Central memory CD4-positive, alpha-beta T cell (primary cell): ENCODE data around the gene QARS1.

Experiments used
- DNase-seq: peaks from one replicate; pipeline ENCODE4 v3.0.0; 2022

QARS1 gene

GRCh38 chr3:49120096-49120437 lies 15.5 kb upstream of the QARS1 start:
- DNase-seq: no peak

- DNase-seq: no peak
These were observed 14.9 kb upstream of the QARS1 start for GRCh38 chr3:49119439-49119838.

GRCh38 chr3:49119036-49119435 lies 14.5 kb upstream of the QARS1 start:
- no peak for DNase-seq

- no peak for DNase-seq
These were observed 7.7 kb upstream of the QARS1 start for GRCh38 chr3:49112262-49112661.

- no peak for DNase-seq
These were observed 6.8 kb upstream of the QARS1 start for GRCh38 chr3:49111347-49111746.

- DNase-seq: no peak
These were observed 6.2 kb upstream of the QARS1 start for GRCh38 chr3:49110780-49111179.

GRCh38 chr3:49108346-49108745 lies 3.8 kb upstream of the QARS1 start:
- no peak for DNase-seq

GRCh38 chr3:49104052-49104426 lies 518 bp downstream of the QARS1 start:
- DNase-seq: no peak

- DNase-seq: no peak
These were observed 4.4 kb downstream of the QARS1 start for GRCh38 chr3:49100046-49100615.

- DNase-seq: no peak
These were observed 5.5 kb downstream of the QARS1 start for GRCh38 chr3:49098910-49099630.

- DNase-seq: no peak
These were observed 6.1 kb downstream of the QARS1 start for GRCh38 chr3:49098429-49098828.

- DNase-seq: peak; percentile 96
These were observed 10.4 kb downstream of the QARS1 start, which contains the start of gene QRICH1 for GRCh38 chr3:49093853-49094767. TSS of gene QRICH1 (minus strand) at chr3:49094071. CDS start at chr3:49077017, 17,054 bp downstream.

- peak; percentile 76 for DNase-seq
These were observed 11.4 kb downstream of the QARS1 start for GRCh38 chr3:49092938-49093852.

GRCh38 chr3:49081429-49081828 lies 23.1 kb downstream of the QARS1 start:
- DNase-seq: no peak

GRCh38 chr3:49079270-49079669 lies 25.3 kb downstream of the QARS1 start:
- no peak for DNase-seq

GRCh38 chr3:49076646-49077045 lies 27.9 kb downstream of the QARS1 start:
- no peak for DNase-seq

GRCh38 chr3:49076116-49076515 lies 28.4 kb downstream of the QARS1 start:
- DNase-seq: no peak

GRCh38 chr3:49058011-49058410 lies 46.5 kb downstream of the QARS1 start:
- DNase-seq: no peak

GRCh38 chr3:49057268-49057667 lies 47.3 kb downstream of the QARS1 start:
- no peak for DNase-seq

GRCh38 chr3:49054344-49054862 lies 50.2 kb downstream of the QARS1 start:
- no peak for DNase-seq

- no peak for DNase-seq
These were observed 51.0 kb downstream of the QARS1 start for GRCh38 chr3:49053543-49053942.
